ENCODE measurements around the gene EHMT2. TPM values are rescaled to one million over a fixed set of nuclear protein-coding genes. Genes with fewer than 3 reads are reported as not detected.

EHMT2 gene
- total and polyA plus RNA-seq, 2 of the 4 experiments (the other 2 are of a cell fraction): 38.0 to 51.2 TPM

GRCh38 chr6:31859923-31860322 is 37.6 kb downstream of the EHMT2 start:
- H3K4ac ChIP-seq (ENCODE audit: low read depth, low read length): no peak overlapping the region
- H3K27me3 ChIP-seq (ENCODE audit: control insufficient read depth, insufficient read depth, low read length): no peaks in the 10 kb centered on the region
- BruUV-seq (replicated peaks): no TSS peak
- peaks cover 4% of the 10 kb centered on the region for H3K4me1 ChIP-seq (ENCODE audit: control insufficient read depth, insufficient read depth, low read length)
- no peak overlapping the region for H4K5ac ChIP-seq (ENCODE audit: low read depth, low read length)
- H2BK120ac ChIP-seq (ENCODE audit: low read depth, low read length): no peak overlapping the region
- intact Hi-C loops (cut with micrococcal nuclease): no loop called here
- ATAC-seq (ENCODE audit: low read depth): no peak
- no peak overlapping the region for H2AK5ac ChIP-seq (ENCODE audit: low read depth, low read length)
- in situ Hi-C loops (cut with MboI; ENCODE audit: low sequenced_read_pairs): no loop called here
- no peak overlapping the region for H3K23ac ChIP-seq (ENCODE audit: low read depth, low read length)
- no peak overlapping the region for H3K27ac ChIP-seq (ENCODE audit: insufficient read depth, low read length)
- H2AK9ac ChIP-seq (replicated peaks; ENCODE audit: low read depth, low read length, poor library complexity): no peak overlapping the region
- H4K8ac ChIP-seq (ENCODE audit: low read depth in 2 of 2, low read length in 2 of 2): no peak overlapping the region
- H3K56ac ChIP-seq (ENCODE audit: extremely low read depth, insufficient read depth, low read length): no peak overlapping the region
- ChIA-PET POLR2A (ENCODE audit: unreplicated experiment) (no interaction called here), CTCF (no interaction called here)
- H3K4me2 ChIP-seq (ENCODE audit: low read depth, low read length): no peak overlapping the region
- no peak overlapping the region for H3K18ac ChIP-seq (ENCODE audit: low read depth, low read length)
- no peak overlapping the region for H3K14ac ChIP-seq (replicated peaks; ENCODE audit: low read depth, low read length)
- H4K91ac ChIP-seq (ENCODE audit: insufficient read depth, low read depth, low read length): no peak overlapping the region
- H2BK15ac ChIP-seq (ENCODE audit: low read depth, low read length): no peak overlapping the region
- WGBS, 2 experiments (ENCODE audit: extremely low coverage in 2 of 2, insufficient read length in 1 of 2): 91% methylated on average over 9 of the region's 11 CpGs; no CpG with 5 or more reads in 1 of the 2 experiments
- H3K4me3 ChIP-seq (ENCODE audit: insufficient read depth, low read depth, low read length): no peak overlapping the region
- DNase-seq: no peak
- H2AFZ ChIP-seq (replicated peaks; ENCODE audit: low read length, poor library complexity): no peak overlapping the region
- H3K9me3 ChIP-seq (ENCODE audit: control insufficient read depth, insufficient read depth, low read length): no peaks in the 10 kb centered on the region
- H3K36me3 ChIP-seq (ENCODE audit: control insufficient read depth, insufficient read depth, low read length): peaks cover 23% of the 10 kb centered on the region
- no peaks in the 10 kb centered on the region for H4K20me1 ChIP-seq (ENCODE audit: insufficient read depth, low read length)
- H2BK5ac ChIP-seq (ENCODE audit: low read depth, low read length, poor library complexity, severe bottlenecking): no peak overlapping the region
- TF ChIP-seq CHD1 (IDR thresholded peaks at IDR 0.05; ENCODE audit: low read depth, low read length): no peak
- no peak for TF ChIP-seq POLR2A (IDR thresholded peaks at IDR 0.05; ENCODE audit: low read depth, low read length)
- no peak for TF ChIP-seq RFX5 (IDR thresholded peaks at IDR 0.05; ENCODE audit: low read depth, low read length)
- TF ChIP-seq MAFK (IDR thresholded peaks at IDR 0.05; ENCODE audit: low read depth, low read length): no peak
- TF ChIP-seq MAZ (IDR thresholded peaks at IDR 0.05; ENCODE audit: borderline replicate concordance, low read depth, low read length): no peak
- TF ChIP-seq RAD21 (IDR thresholded peaks at IDR 0.05; ENCODE audit: low read length): no peak
- TF ChIP-seq RCOR1 (IDR thresholded peaks at IDR 0.05; ENCODE audit: insufficient replicate concordance, low read length): no peak
- TF ChIP-seq USF2 (IDR thresholded peaks at IDR 0.05; ENCODE audit: low read depth, low read length): no peak
- no peak for TF ChIP-seq ELK1 (IDR thresholded peaks at IDR 0.05; ENCODE audit: borderline replicate concordance, low read depth, low read length)
- no peak for TF ChIP-seq NFE2L2 (IDR thresholded peaks at IDR 0.05; ENCODE audit: low read depth, low read length)
- TF ChIP-seq CEBPB (IDR thresholded peaks at IDR 0.05; ENCODE audit: low read depth, low read length): no peak
- no peak for TF ChIP-seq BHLHE40 (IDR thresholded peaks at IDR 0.05; ENCODE audit: low read depth, low read length)
- dilution Hi-C loops (cut with HindIII; ENCODE audit: low sequenced_read_pairs, unreplicated experiment): no loop called here
- no peak overlapping the region for H3K9ac ChIP-seq (ENCODE audit: low read depth, low read length)
- no peak overlapping the region for H2BK20ac ChIP-seq (ENCODE audit: low read depth, low read length)
- H3K9me1 ChIP-seq (ENCODE audit: insufficient read depth, low read length): peaks cover 2% of the 10 kb centered on the region; the same call in 1 of the 2 replicates
- H3K79me1 ChIP-seq (ENCODE audit: low read depth in 1 of 2, low read length in 2 of 2): peaks cover 7 to 20% of the 10 kb centered on the region in 2 experiments; a peak in 2 of 4 replicates
